ENCODE data around the gene ADAMTSL2.

DNA sequence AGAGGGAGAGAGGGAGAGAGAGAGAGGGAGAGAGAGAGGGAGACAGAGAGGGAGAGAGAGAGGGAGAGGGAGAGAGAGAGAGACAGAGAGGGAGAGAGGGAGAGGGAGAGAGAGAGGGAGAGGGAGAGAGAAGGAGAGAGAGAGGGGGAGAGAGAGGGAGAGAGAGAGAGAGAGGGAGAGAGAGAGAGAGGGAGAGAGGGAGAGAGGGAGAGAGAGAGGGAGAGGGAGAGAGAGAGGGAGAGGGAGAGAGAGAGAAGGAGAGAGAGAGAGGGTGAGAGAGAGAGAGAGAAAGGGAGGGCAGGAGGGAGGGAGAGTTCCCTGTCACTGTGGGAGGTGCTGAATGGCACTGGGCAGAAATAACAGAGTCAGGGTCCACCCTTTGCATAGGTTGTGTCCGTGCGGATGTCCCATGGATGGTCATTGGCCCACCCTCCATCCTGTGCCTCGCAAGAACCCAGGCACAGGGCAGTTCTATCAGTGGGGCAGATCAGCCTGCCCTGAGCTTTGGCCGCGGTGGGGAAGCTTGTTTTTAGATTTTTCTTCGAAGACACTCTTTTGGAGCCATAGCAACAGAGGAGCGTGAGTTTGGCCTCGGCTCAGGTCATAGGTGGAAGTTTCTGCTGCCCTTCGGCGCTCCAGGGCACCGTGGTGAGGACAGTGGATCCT lies 30.1 kb downstream of the ADAMTSL2 start:
- TF ChIP-seq, protein P1, sequence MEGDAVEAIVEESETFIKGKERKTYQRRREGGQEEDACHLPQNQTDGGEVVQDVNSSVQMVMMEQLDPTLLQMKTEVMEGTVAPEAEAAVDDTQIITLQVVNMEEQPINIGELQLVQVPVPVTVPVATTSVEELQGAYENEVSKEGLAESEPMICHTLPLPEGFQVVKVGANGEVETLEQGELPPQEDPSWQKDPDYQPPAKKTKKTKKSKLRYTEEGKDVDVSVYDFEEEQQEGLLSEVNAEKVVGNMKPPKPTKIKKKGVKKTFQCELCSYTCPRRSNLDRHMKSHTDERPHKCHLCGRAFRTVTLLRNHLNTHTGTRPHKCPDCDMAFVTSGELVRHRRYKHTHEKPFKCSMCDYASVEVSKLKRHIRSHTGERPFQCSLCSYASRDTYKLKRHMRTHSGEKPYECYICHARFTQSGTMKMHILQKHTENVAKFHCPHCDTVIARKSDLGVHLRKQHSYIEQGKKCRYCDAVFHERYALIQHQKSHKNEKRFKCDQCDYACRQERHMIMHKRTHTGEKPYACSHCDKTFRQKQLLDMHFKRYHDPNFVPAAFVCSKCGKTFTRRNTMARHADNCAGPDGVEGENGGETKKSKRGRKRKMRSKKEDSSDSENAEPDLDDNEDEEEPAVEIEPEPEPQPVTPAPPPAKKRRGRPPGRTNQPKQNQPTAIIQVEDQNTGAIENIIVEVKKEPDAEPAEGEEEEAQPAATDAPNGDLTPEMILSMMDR (IDR thresholded peaks at IDR 0.05; ENCODE audit: insufficient read depth, low read length), result no peak
- no peak for TF ChIP-seq POLR2AphosphoS5 (IDR thresholded peaks at IDR 0.05; ENCODE audit: low read depth)

All from HL-60 (cell line).